ENCODE results near the gene CHAD. TPM values are rescaled to one million over a fixed set of nuclear protein-coding genes. Genes with fewer than 3 reads are reported as not detected.
A peak's percentile ranks its signal among the peaks of the same experiment; 100 is the strongest.

The CHAD gene
- total and polyA plus RNA-seq, 4 donors: 0.14 to 0.37 (median 0.35) TPM; not detected in 1

- DNase-seq: peak in 2 of 3 donors; percentile 45 to 50
- peaks cover 0 to 5% (median 0%) of the 10 kb centered on the region in 4 donors for H3K36me3 ChIP-seq (ENCODE audit: control insufficient read depth in 4 of 4, insufficient read depth in 4 of 4, low read length in 4 of 4)
- no peak for ATAC-seq (ENCODE audit: insufficient read depth, low FRiP score)
- peaks cover 0 to 51% (median 20%) of the 10 kb centered on the region in 5 donors for H3K4me1 ChIP-seq (ENCODE audit: control insufficient read depth in 5 of 5, insufficient read depth in 5 of 5, low read length in 5 of 5)
- no peak overlapping the region for H3K4me3 ChIP-seq
- H3K27ac ChIP-seq (ENCODE audit: low read depth in 1 of 2, low read length in 1 of 2): no peak overlapping the region
- WGBS, 2 donors: 40 to 43% methylated on average over 6 of the region's 6 CpGs
- H3K9me3 ChIP-seq (ENCODE audit: control insufficient read depth in 4 of 4, insufficient read depth in 3 of 4, low read length in 3 of 4): no peaks in the 10 kb centered on the region
- no peaks in the 10 kb centered on the region for H3K27me3 ChIP-seq (ENCODE audit: control insufficient read depth in 3 of 3, insufficient read depth in 3 of 3, low read length in 2 of 3)
- no peak overlapping the region for H3K9ac ChIP-seq (ENCODE audit: insufficient read depth in 1 of 2, low read length in 2 of 2)
- TF ChIP-seq CTCF (IDR thresholded peaks at IDR 0.05; ENCODE audit: control extremely low read depth, extremely low read depth): no peak
Observed at GRCh38 chr17:50423553-50424159, 45.0 kb downstream of the CHAD start.

GRCh38 chr17:50422738-50423137, 45.9 kb downstream of the CHAD start:
- H3K4me1 ChIP-seq (ENCODE audit: control insufficient read depth in 5 of 5, insufficient read depth in 5 of 5, low read length in 5 of 5): peaks cover 0 to 43% (median 16%) of the 10 kb centered on the region in 5 donors
- no peak overlapping the region for H3K4me3 ChIP-seq
- H3K27ac ChIP-seq (ENCODE audit: low read depth in 1 of 2, low read length in 1 of 2): no peak overlapping the region
- DNase-seq (no peak), ATAC-seq (ENCODE audit: insufficient read depth, low FRiP score) (no peak)
- no peaks in the 10 kb centered on the region for H3K9me3 ChIP-seq (ENCODE audit: control insufficient read depth in 4 of 4, insufficient read depth in 3 of 4, low read length in 3 of 4)
- H3K27me3 ChIP-seq (ENCODE audit: control insufficient read depth in 3 of 3, insufficient read depth in 3 of 3, low read length in 2 of 3): no peaks in the 10 kb centered on the region
- H3K9ac ChIP-seq (ENCODE audit: insufficient read depth in 1 of 2, low read length in 2 of 2): no peak overlapping the region
- peaks cover 0 to under 1% (median 0%) of the 10 kb centered on the region in 4 donors for H3K36me3 ChIP-seq (ENCODE audit: control insufficient read depth in 4 of 4, insufficient read depth in 4 of 4, low read length in 4 of 4)
- 88 to 92% methylated on average over 2 of the region's 2 CpGs for WGBS, 2 donors
- no peak for TF ChIP-seq CTCF (IDR thresholded peaks at IDR 0.05; ENCODE audit: control extremely low read depth, extremely low read depth)

- DNase-seq (peak in 2 of 3 donors; percentile 50 to 63), ATAC-seq (ENCODE audit: insufficient read depth, low FRiP score) (no peak)
- Histone ChIP-seq H3K36me3 (ENCODE audit: control insufficient read depth in 4 of 4, insufficient read depth in 4 of 4, low read length in 4 of 4) (no peaks in the 10 kb centered on the region), H3K4me3 (no peak overlapping the region), H3K9me3 (ENCODE audit: control insufficient read depth in 4 of 4, insufficient read depth in 3 of 4, low read length in 3 of 4) (no peaks in the 10 kb centered on the region), H3K9ac (ENCODE audit: insufficient read depth in 1 of 2, low read length in 2 of 2) (peak overlapping the region in 1 of 2 donors; percentile 38), H3K27me3 (ENCODE audit: control insufficient read depth in 3 of 3, insufficient read depth in 3 of 3, low read length in 2 of 3) (no peaks in the 10 kb centered on the region), H3K27ac (ENCODE audit: low read depth in 1 of 2, low read length in 1 of 2) (peak overlapping the region in 1 of 2 donors; percentile 52), H3K4me1 (ENCODE audit: control insufficient read depth in 5 of 5, insufficient read depth in 5 of 5, low read length in 5 of 5) (peaks cover 0 to 30% (median 9%) of the 10 kb centered on the region in 5 donors)
- TF ChIP-seq CTCF (IDR thresholded peaks at IDR 0.05; ENCODE audit: control extremely low read depth, extremely low read depth): no peak
- 36 to 38% methylated on average over 3 of the region's 3 CpGs for WGBS, 2 donors
Observed at GRCh38 chr17:50421308-50422051, 47.2 kb downstream of the CHAD start.

Data from lung (tissue), 12 donors.